Activated CD4-positive, alpha-beta T cell treated with anti-CD3 and anti-CD28 coated beads, Interleukin-2, amount 10 ng/mL, durations not matched to agents 24 days and 14 days (primary cell): Measurements from ENCODE around the gene SERPINE2. TPM values are rescaled to one million over a fixed set of nuclear protein-coding genes. Genes with fewer than 3 reads are reported as not detected.
"Not testable (repeated sequence)": the region's sequence is repeated elsewhere in the genome, so short reads cannot be mapped to it uniquely, and the experiment has no call there.

ENCODE experiments used
- DNase-seq: peaks from one replicate; pipeline ENCODE4 v3.0.0; 2022
- H3K27ac Mint-ChIP-seq: one replicate; pipeline ENCODE4 v1.8.0; 2022; ENCODE audit warnings: mild to moderate bottlenecking, mixed read lengths
- H3K27me3 Mint-ChIP-seq: one replicate; pipeline ENCODE4 v1.8.0; 2022; ENCODE audit warnings: mixed read lengths
- H3K36me3 Mint-ChIP-seq: one replicate; pipeline ENCODE4 v1.8.0; 2022; ENCODE audit warnings: low read depth, mild to moderate bottlenecking, mixed read lengths
- H3K4me1 Mint-ChIP-seq: one replicate; pipeline ENCODE4 v1.8.0; 2021; ENCODE audit warnings: mixed read lengths
- H3K4me3 Mint-ChIP-seq: one replicate; pipeline ENCODE4 v1.8.0; 2022; ENCODE audit warnings: mild to moderate bottlenecking, moderate library complexity, mixed read lengths
- H3K9me3 Mint-ChIP-seq: one replicate; pipeline ENCODE4 v1.8.0; 2021; ENCODE audit warnings: mixed read lengths
- intact Hi-C: fragments of 100-400 bp; cut with micrococcal nuclease; formaldehyde crosslinking; loops from one replicate; pipeline ENCODE4 v1.15.1; 2023
- total RNA-seq: library from RNA; stranded (reverse); gene quantifications from 2 replicates; pipeline ENCODE4 v1.2.3, GENCODE V29; 2022

The SERPINE2 gene
- total RNA-seq, 1 donor from 2014 or later = 23.2 TPM

DNA sequence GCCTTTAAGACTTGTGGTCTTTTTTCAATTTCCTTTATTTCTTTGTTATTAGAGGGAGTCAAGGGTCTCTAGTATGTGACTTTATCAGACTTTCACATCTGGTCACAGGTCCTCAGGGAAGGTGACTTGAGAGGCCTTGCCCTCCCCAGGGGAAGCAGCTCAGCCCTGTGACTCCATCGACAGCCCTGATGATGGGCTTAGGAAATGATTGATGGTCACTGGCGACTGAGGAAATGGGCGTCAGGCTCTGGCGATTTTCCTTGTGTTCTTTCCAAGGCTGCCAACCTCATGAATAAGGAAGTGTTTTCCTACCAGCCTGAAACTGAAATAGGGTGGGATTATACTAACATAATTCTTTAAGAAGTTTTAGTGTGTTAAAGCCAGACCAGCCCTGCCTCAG, 21.1 kb downstream of the SERPINE2 start:
- no peak overlapping the region for H3K27ac Mint-ChIP-seq
- peaks cover 25% of the 10 kb centered on the region for H3K4me1 Mint-ChIP-seq
- no peak for DNase-seq
- H3K9me3 Mint-ChIP-seq = peaks cover 5% of the 10 kb centered on the region
- peaks cover 5% of the 10 kb centered on the region for H3K36me3 Mint-ChIP-seq
- no peak overlapping the region for H3K4me3 Mint-ChIP-seq
- intact Hi-C loops = no loop called here
- H3K27me3 Mint-ChIP-seq = no peaks in the 10 kb centered on the region

DNA sequence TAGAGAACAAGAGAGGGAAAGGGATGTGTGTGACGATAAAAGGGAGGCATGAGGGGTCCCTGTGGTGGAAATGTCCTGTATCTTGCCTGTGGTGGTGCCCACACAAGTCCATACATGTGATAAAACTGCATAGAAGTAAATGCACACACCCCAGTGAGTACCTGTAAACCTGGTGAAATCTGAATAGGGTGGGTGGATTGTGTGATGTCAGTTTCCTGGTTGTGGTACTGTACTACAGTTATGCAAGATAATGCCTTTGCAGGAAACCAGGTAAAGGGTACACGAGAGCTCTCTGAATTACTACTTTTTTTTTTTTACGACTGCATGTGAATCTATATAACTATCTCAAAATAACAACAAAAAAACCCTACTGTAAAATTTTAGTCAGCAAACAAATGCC, 22.1 kb downstream of the SERPINE2 start:
- H3K27me3 Mint-ChIP-seq = no peaks in the 10 kb centered on the region
- no peak overlapping the region for H3K27ac Mint-ChIP-seq
- peaks cover 7% of the 10 kb centered on the region for H3K9me3 Mint-ChIP-seq
- peaks cover 7% of the 10 kb centered on the region for H3K36me3 Mint-ChIP-seq
- peaks cover 19% of the 10 kb centered on the region for H3K4me1 Mint-ChIP-seq
- no peak for DNase-seq
- H3K4me3 Mint-ChIP-seq = no peak overlapping the region
- intact Hi-C loops = no loop called here

DNA sequence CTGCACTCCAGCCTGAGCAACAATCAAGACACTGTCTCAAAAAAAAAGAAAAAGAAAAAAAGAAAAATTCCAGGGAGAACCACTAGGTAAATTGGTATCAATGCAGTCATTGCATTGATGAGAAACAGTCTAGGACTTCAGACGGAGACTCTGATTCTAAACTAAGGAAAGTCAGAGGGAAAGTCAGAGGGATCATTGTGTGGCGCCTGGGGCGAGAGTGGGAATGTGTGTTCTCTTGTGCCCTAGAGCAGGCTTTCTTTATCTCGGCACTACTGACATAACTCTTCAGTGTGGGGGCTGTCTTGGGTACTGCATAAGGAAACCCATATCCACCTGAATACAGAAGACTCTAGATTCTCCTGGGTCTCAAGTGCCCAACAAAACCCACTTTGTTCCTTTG, 24.8 kb downstream of the SERPINE2 start:
- Mint-ChIP-seq H3K27me3 (no peaks in the 10 kb centered on the region), H3K36me3 (peaks cover 6% of the 10 kb centered on the region), H3K9me3 (peaks cover 7% of the 10 kb centered on the region), H3K4me3 (no peak overlapping the region), H3K4me1 (peaks cover 28% of the 10 kb centered on the region), H3K27ac (no peak overlapping the region)
- intact Hi-C loops = no loop called here
- DNase-seq = no peak

DNA sequence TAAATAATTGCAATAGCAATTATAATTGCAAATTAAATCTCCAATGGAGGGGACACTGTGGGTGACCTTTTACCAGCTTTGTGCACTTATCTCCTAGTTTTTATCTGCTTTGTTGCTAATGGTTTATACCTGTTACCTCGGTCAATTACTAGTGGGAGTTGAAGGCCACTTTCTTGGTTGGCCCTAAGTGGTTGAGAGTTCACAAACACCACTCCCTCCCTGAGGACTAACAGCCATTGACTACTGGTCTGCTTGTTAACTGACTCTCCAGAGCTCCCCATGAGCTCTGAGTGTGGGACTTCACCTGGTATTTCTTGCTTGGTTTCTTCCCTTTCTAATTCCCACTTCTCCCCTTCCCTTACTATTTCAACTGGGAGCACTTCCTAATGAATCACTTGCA, 27.2 kb downstream of the SERPINE2 start:
- Mint-ChIP-seq H3K27ac (no peak overlapping the region), H3K36me3 (peaks cover 6% of the 10 kb centered on the region), H3K4me3 (no peak overlapping the region), H3K27me3 (no peaks in the 10 kb centered on the region), H3K9me3 (peaks cover 7% of the 10 kb centered on the region), H3K4me1 (peaks cover 22% of the 10 kb centered on the region)
- intact Hi-C loops = no loop called here
- no peak for DNase-seq

DNA sequence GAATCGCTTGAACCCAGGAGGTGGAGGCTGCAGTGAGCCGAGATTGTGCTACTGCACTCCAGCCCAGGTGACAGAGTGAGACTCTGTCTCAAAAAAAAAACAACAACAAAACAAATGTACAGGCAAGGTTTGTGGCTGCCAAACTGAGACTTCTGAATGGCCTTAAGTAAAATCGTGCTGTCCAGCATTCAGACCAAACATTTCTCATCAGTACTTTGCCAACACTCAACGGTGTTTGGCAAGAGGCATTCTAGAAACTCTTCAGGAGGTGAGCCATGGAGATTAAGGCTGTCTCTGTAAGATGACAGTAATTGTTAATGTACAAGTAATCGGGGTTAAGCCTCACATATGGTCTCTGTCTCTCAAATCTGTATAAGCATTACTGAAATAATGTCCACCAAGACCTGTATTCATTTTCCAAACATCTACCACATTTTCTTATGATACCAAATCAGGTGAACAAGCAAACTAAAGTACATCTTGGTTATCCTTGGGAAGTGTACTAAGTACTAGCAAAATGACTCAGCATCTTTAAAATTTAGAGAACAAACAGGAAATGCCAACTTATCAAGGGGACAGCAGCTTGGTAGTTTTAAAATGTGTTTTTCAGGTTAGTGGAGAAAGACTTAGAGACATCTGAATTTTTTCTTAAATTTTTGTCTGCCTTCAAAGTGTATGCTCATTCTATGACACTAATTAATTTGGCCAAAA, 29.3 kb downstream of the SERPINE2 start:
- intact Hi-C loops = no loop called here
- peaks cover 6% of the 10 kb centered on the region for H3K36me3 Mint-ChIP-seq
- no peaks in the 10 kb centered on the region for H3K27me3 Mint-ChIP-seq
- H3K27ac Mint-ChIP-seq = no peak overlapping the region
- peaks cover 7% of the 10 kb centered on the region for H3K9me3 Mint-ChIP-seq
- peaks cover 10% of the 10 kb centered on the region for H3K4me1 Mint-ChIP-seq
- DNase-seq = no peak
- H3K4me3 Mint-ChIP-seq = peak overlapping the region; percentile 22

DNA sequence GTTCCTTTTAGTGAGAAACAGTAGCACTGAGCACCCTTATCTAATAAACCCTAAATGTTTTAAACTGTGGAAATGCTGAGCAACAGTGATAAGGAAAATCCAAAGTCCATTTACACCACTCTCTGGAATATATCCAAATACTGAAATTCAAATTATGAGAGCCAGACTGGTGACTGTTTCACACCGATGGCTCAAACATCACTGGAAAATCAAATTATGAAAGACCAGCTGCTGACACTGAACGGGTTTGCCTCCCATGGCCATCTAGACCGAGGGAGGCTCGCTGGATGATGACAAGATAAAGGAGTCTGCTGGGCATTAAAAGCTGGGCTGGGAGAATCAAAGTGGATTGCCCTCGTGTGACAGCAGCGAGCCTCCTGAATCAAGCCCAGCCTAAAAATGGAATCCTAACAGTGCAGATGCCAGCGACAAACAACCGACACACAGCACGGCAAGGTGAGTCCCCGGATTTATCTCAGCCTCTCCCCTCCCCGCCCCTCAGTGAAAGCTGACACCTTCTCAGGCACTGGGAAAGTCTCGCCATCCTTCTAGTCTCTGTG, 30.3 kb downstream of the SERPINE2 start:
- no peak overlapping the region for H3K4me3 Mint-ChIP-seq
- peaks cover 7% of the 10 kb centered on the region for H3K9me3 Mint-ChIP-seq
- no peak for DNase-seq
- no peak overlapping the region for H3K27ac Mint-ChIP-seq
- H3K27me3 Mint-ChIP-seq = no peaks in the 10 kb centered on the region
- H3K36me3 Mint-ChIP-seq = peaks cover 6% of the 10 kb centered on the region
- peaks cover 10% of the 10 kb centered on the region for H3K4me1 Mint-ChIP-seq
- intact Hi-C loops = no loop called here

DNA sequence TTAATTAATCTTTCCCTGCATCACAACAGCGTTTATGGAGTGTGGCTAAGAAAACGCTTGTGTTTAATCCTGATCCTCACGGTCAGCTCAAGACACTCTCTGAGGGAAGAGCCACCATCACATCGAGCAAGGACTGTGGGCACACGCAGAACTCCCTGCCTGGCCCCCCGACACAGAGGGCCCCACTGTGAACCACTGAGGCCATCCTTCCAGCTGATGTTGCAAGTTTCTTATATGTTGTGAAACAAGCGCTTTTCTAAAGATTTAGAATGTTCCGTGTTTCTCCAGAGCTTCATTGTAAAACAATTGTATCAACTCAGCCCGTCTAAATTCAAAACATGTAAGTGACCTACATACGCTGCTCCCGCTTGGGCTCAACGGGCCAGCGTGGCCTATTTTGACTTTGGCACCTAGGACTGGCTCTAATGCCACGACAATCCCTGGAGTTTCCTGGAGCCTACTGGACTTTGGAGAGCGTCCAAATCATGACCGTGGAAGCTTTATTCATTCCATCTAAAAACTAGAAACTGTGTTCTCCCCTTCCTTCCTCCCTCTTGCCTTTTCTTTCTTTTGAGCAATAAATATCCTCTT, 34.9 kb downstream of the SERPINE2 start:
- Mint-ChIP-seq H3K9me3 (no peaks in the 10 kb centered on the region), H3K36me3 (peaks cover 5% of the 10 kb centered on the region), H3K4me3 (no peak overlapping the region), H3K27me3 (no peaks in the 10 kb centered on the region), H3K27ac (no peak overlapping the region), H3K4me1 (no peaks in the 10 kb centered on the region)
- DNase-seq = no peak
- intact Hi-C loops = no loop called here

DNA sequence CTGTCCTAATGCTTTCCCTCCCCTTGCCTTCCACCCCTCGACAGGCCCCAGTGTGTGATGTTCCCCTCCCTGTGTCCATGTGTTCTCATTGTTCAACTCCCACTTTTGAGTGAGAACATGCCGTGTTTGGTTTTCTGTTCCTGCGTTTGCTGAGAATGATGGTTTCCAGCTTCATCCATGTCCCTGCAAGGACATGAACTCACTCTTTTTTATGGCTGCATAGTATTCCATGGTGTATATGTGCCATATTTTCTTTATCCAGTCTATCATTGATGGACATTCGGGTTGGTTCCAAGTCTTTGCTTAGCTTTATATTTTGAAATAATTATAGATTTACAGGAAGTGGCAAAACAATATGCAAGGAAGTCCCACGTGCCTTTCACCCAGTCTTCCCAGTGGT, 38.4 kb downstream of the SERPINE2 start:
- H3K4me3 Mint-ChIP-seq, H3K4me1 Mint-ChIP-seq, H3K27ac Mint-ChIP-seq, H3K36me3 Mint-ChIP-seq, H3K9me3 Mint-ChIP-seq, intact Hi-C loops, DNase-seq, H3K27me3 Mint-ChIP-seq: not testable (repeated sequence)

DNA sequence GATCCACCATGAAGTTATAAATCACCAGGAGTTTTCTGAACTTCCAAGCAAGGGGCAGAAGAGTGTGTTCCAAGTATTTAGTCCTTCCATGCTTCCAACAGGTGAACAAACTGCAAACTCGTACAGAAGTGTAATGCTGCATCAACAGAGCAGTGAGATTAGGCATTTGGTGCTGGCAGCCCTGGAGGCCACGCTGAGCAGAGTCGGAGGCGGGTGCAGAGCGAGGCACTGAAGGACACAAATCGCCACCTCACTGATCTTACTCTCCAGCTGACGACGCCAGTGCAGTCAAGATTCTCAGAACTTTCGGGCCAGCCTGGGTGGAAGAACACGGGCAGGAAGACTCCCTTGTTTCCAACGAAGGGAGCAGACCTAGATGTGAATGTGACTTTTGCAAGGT, 39.2 kb downstream of the SERPINE2 start:
- Mint-ChIP-seq H3K9me3 (no peaks in the 10 kb centered on the region), H3K27me3 (no peaks in the 10 kb centered on the region), H3K27ac (no peak overlapping the region), H3K4me1 (peaks cover 5% of the 10 kb centered on the region), H3K4me3 (no peak overlapping the region), H3K36me3 (peaks cover 7% of the 10 kb centered on the region)
- intact Hi-C loops = no loop called here
- no peak for DNase-seq

DNA sequence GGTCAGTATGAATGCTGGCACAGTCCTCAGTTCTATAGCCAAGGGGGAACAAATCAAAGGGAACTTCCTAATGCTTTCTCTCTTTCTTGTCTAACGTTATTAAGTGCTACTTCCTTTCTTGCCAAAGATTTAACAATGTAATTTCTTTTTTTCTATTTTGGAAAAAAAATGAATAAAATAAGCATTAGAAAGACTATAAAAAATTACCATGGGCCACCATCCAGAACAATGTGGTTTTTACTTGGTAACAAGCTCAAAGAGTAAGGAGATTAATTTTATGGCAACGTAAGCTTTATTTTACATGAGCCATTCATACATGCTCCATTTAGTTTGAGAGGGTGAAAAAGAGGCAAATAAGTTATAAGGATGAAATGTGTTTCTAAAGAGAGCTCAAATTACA, 40.1 kb downstream of the SERPINE2 start:
- H3K36me3 Mint-ChIP-seq = peaks cover 7% of the 10 kb centered on the region
- no peak overlapping the region for H3K4me3 Mint-ChIP-seq
- peak overlapping the region; percentile 6 for H3K27ac Mint-ChIP-seq
- H3K27me3 Mint-ChIP-seq = no peaks in the 10 kb centered on the region
- no peak for DNase-seq
- no peaks in the 10 kb centered on the region for H3K9me3 Mint-ChIP-seq
- intact Hi-C loops = no loop called here
- H3K4me1 Mint-ChIP-seq = peaks cover 8% of the 10 kb centered on the region

DNA sequence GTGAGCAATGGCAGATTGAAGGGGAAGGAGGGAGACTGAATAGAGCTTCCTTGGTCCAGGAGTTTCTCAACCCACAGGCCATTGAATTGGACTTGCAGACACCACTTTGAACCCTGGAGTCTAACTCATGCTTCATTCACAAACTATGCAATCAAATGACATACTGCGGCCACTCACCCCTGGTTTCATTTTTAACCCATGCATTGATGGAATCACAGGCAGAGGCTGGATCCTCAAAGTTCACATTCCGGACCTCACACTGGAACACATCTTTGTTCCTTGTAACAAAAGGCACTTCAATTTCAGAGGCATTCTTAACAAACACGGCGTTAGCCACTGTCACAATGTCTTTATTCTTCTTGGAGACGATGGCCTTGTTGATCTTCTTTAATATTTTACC, 41.1 kb downstream of the SERPINE2 start:
- Mint-ChIP-seq H3K36me3 (peaks cover 9% of the 10 kb centered on the region), H3K9me3 (no peaks in the 10 kb centered on the region), H3K27me3 (no peaks in the 10 kb centered on the region), H3K4me1 (peaks cover 10% of the 10 kb centered on the region), H3K27ac (peak overlapping the region; percentile 45), H3K4me3 (no peak overlapping the region)
- no peak for DNase-seq
- intact Hi-C loops = no loop called here

DNA sequence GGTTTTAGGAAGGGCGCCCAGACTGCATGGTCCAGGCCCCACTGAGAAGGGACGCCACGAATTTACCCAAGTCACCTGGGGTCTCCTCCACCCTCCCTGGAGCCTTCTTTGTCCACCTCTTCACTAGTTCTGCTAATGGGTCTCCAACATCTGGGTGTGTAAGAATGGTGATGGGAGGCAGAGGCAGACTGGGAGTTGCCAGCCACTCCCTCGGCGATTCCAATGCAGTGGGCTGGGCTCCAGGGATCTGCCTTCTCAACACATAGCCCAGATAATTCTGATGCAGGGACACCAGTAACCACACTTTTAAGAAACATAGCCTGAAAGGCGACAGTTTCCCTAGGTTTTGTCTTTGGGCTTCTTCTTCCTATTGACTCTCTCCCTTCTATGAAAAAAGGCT, 42.7 kb downstream of the SERPINE2 start:
- Mint-ChIP-seq H3K36me3 (peaks cover 9% of the 10 kb centered on the region), H3K4me3 (no peak overlapping the region), H3K9me3 (no peaks in the 10 kb centered on the region), H3K27me3 (no peaks in the 10 kb centered on the region), H3K4me1 (peaks cover 10% of the 10 kb centered on the region), H3K27ac (no peak overlapping the region)
- intact Hi-C loops = no loop called here
- no peak for DNase-seq

DNA sequence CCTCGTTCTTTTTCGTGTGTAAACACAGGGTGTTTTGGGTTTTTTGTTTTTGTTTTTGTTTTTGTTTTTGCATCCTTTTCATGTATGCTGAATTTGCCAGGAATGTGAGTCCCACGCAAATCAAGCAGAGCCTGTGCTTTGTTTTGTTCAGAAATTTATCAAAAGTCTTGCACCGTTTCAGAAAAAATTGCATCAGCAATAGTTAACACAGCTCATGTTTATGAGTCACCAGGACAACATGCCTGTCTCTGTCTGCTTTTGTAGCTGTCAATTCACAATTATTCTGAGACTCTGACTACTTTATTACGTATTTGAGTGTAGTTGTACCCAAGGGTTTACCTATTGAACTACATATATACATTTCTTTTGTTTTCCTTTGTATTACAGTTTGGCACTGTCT, 43.5 kb downstream of the SERPINE2 start:
- H3K9me3 Mint-ChIP-seq = no peaks in the 10 kb centered on the region
- peaks cover 10% of the 10 kb centered on the region for H3K4me1 Mint-ChIP-seq
- intact Hi-C loops = loop anchor here (2.0 kb wide), 1 partner anchor 29 kb away; no protein-coding TSS in a partner anchor
- peak overlapping the region; percentile 75 for H3K27ac Mint-ChIP-seq
- H3K36me3 Mint-ChIP-seq = peaks cover 7% of the 10 kb centered on the region
- no peak overlapping the region for H3K4me3 Mint-ChIP-seq
- no peak for DNase-seq
- H3K27me3 Mint-ChIP-seq = no peaks in the 10 kb centered on the region

DNA sequence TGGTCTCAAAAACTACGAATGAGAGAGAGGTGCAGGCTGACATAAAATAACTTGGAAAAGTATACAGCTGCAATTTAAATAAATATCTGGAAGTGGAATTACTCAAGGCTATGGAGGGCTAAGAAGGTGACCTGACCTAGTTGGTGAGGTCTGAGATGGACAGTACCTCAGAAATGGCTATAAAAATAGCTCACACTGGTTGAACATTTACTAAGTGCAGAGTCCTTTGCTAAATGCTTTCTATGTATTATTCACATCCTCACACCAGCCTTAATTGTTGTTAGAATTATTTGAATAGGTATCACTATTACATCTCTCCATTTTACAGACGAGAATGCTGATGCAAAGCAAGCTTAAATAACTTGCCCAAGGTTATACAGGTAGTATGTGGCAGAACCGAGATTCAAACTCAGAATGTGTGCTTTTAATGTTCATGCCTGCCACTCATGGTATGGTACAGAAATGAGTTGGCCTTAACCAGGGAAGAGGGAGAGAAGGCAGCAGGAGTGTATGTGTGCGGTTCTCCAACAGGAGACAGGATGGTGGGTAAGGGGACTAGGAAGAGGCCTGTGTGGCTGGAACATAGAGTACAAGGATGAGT, 44.4 kb downstream of the SERPINE2 start:
- no peaks in the 10 kb centered on the region for H3K27me3 Mint-ChIP-seq
- intact Hi-C loops = loop anchor here (1.0 to 5.0 kb wide), 3 partner anchors 30 to 373 kb away; no protein-coding TSS in a partner anchor
- H3K36me3 Mint-ChIP-seq = peaks cover 4% of the 10 kb centered on the region
- H3K27ac Mint-ChIP-seq = peak overlapping the region; percentile 48
- H3K4me3 Mint-ChIP-seq = no peak overlapping the region
- no peaks in the 10 kb centered on the region for H3K9me3 Mint-ChIP-seq
- no peak for DNase-seq
- peaks cover 10% of the 10 kb centered on the region for H3K4me1 Mint-ChIP-seq
